HEK293 (cell line): ENCODE data around the gene ZNF749.

Experiments
- FEZF1 ChIP-seq: fragments of 450-650 bp; formaldehyde crosslinking; IDR thresholded peaks from 2 replicates; pipeline ENCODE4 v1.5.1; 2016; ENCODE audit warnings: missing biosample characterization, missing genetic modification characterization
- MYNN ChIP-seq: fragments of 450-650 bp; formaldehyde crosslinking; IDR thresholded peaks from 2 replicates; pipeline ENCODE4 v1.5.1; 2016; ENCODE audit warnings: missing biosample characterization, missing genetic modification characterization, borderline replicate concordance
- SP3 ChIP-seq: fragments of 450-650 bp; formaldehyde crosslinking; IDR thresholded peaks from 2 replicates; pipeline ENCODE4 v1.5.1; 2016; ENCODE audit warnings: missing biosample characterization, missing genetic modification characterization
- YY2 ChIP-seq: fragments of 450-650 bp; formaldehyde crosslinking; IDR thresholded peaks from 2 replicates; pipeline ENCODE4 v1.5.1; 2016; ENCODE audit warnings: missing biosample characterization, missing genetic modification characterization
- ZBTB21 ChIP-seq: fragments of 450-650 bp; formaldehyde crosslinking; IDR thresholded peaks from 2 replicates; pipeline ENCODE4 v1.5.1; 2017; ENCODE audit warnings: missing biosample characterization, missing genetic modification characterization
- ZNF140 ChIP-seq: fragments of 450-650 bp; formaldehyde crosslinking; IDR thresholded peaks from 2 replicates; pipeline ENCODE4 v1.5.1; 2016; ENCODE audit warnings: missing biosample characterization, missing genetic modification characterization
- ZNF184 ChIP-seq: fragments of 450-650 bp; IDR thresholded peaks from 2 replicates; pipeline ENCODE4 v1.5.1; 2018; ENCODE audit warnings: missing biosample characterization, mild to moderate bottlenecking, missing genetic modification characterization
- ZNF2 ChIP-seq: fragments of 450-650 bp; formaldehyde crosslinking; IDR thresholded peaks from 2 replicates; pipeline ENCODE4 v1.5.1; 2016; ENCODE audit warnings: missing biosample characterization, missing genetic modification characterization
- ZNF211 ChIP-seq: fragments of 450-650 bp; formaldehyde crosslinking; IDR thresholded peaks from 2 replicates; pipeline ENCODE4 v1.5.1; 2016; ENCODE audit warnings: low read depth, missing biosample characterization, missing genetic modification characterization
- ZNF214 ChIP-seq: fragments of 450-650 bp; formaldehyde crosslinking; IDR thresholded peaks from 2 replicates; pipeline ENCODE4 v1.5.1; 2017; ENCODE audit warnings: missing biosample characterization, mild to moderate bottlenecking, missing genetic modification characterization, borderline replicate concordance
- ZNF223 ChIP-seq: fragments of 450-650 bp; formaldehyde crosslinking; IDR thresholded peaks from 2 replicates; pipeline ENCODE4 v1.5.1; 2016; ENCODE audit warnings: missing biosample characterization, missing genetic modification characterization
- ZNF302 ChIP-seq: fragments of 450-650 bp; formaldehyde crosslinking; IDR thresholded peaks from 2 replicates; pipeline ENCODE4 v1.5.1; 2016; ENCODE audit warnings: missing biosample characterization, missing genetic modification characterization, low read depth
- ZNF341 ChIP-seq: fragments of 450-650 bp; formaldehyde crosslinking; IDR thresholded peaks from 2 replicates; pipeline ENCODE4; 2016; ENCODE audit warnings: low read depth, missing biosample characterization, missing genetic modification characterization
- ZNF366 ChIP-seq: fragments of 450-650 bp; formaldehyde crosslinking; conservative IDR thresholded peaks from 2 replicates; pipeline ENCODE4 v1.5.1; 2016; ENCODE audit warnings: missing biosample characterization, missing genetic modification characterization
- ZNF560 ChIP-seq: fragments of 450-650 bp; formaldehyde crosslinking; IDR thresholded peaks from 2 replicates; pipeline ENCODE4 v1.5.1; 2017; ENCODE audit warnings: missing biosample characterization, missing genetic modification characterization, borderline replicate concordance
- ZNF621 ChIP-seq: fragments of 450-650 bp; formaldehyde crosslinking; IDR thresholded peaks from 2 replicates; pipeline ENCODE4 v1.5.1; 2017; ENCODE audit warnings: missing biosample characterization, missing genetic modification characterization
- ZNF768 ChIP-seq: fragments of 450-650 bp; formaldehyde crosslinking; IDR thresholded peaks from 2 replicates; pipeline ENCODE4 v1.5.1; 2018; ENCODE audit warnings: missing biosample characterization, mild to moderate bottlenecking, missing genetic modification characterization
- ZNF791 ChIP-seq: fragments of 450-650 bp; formaldehyde crosslinking; IDR thresholded peaks from 2 replicates; pipeline ENCODE4 v1.5.1; 2016; ENCODE audit warnings: missing biosample characterization, missing genetic modification characterization
- ZNF837 ChIP-seq: fragments of 450-650 bp; formaldehyde crosslinking; IDR thresholded peaks from 2 replicates; pipeline ENCODE4 v1.5.1; 2016; ENCODE audit warnings: missing biosample characterization, missing genetic modification characterization
- ZSCAN16 ChIP-seq: fragments of 450-650 bp; formaldehyde crosslinking; IDR thresholded peaks from 2 replicates; pipeline ENCODE4 v1.5.1; 2016; ENCODE audit warnings: missing biosample characterization, missing genetic modification characterization
- ZSCAN23 ChIP-seq: fragments of 450-650 bp; formaldehyde crosslinking; IDR thresholded peaks from 2 replicates; pipeline ENCODE4 v1.5.1; 2016; ENCODE audit warnings: missing biosample characterization, missing genetic modification characterization
- TF ChIP-seq, protein P1 (sequence below): fragments of 450-650 bp; formaldehyde crosslinking; IDR thresholded peaks from 2 replicates; pipeline ENCODE4 v1.5.1; 2016; ENCODE audit warnings: missing biosample characterization, missing genetic modification characterization
- TF ChIP-seq, protein P2 (sequence below): fragments of 450-650 bp; formaldehyde crosslinking; IDR thresholded peaks from 2 replicates; pipeline ENCODE4 v1.5.1; 2016; ENCODE audit warnings: missing biosample characterization, missing genetic modification characterization
- TF ChIP-seq, protein P3 (sequence below): fragments of 450-650 bp; formaldehyde crosslinking; IDR thresholded peaks from 2 replicates; pipeline ENCODE4 v1.5.1; 2016; ENCODE audit warnings: missing biosample characterization, missing genetic modification characterization
- TF ChIP-seq, protein P4 (sequence below): fragments of 450-650 bp; formaldehyde crosslinking; IDR thresholded peaks from 2 replicates; pipeline ENCODE4 v1.5.1; 2017; ENCODE audit warnings: missing biosample characterization, missing genetic modification characterization
- TF ChIP-seq, protein P5 (sequence below): fragments of 450-650 bp; formaldehyde crosslinking; conservative IDR thresholded peaks from 2 replicates; pipeline ENCODE4 v1.5.1; 2016; ENCODE audit warnings: low read depth, missing biosample characterization, missing genetic modification characterization
- TF ChIP-seq, protein P6 (sequence below): fragments of 450-650 bp; formaldehyde crosslinking; IDR thresholded peaks from 2 replicates; pipeline ENCODE4 v1.5.1; 2016; ENCODE audit warnings: missing biosample characterization, missing genetic modification characterization
- TF ChIP-seq, protein P7 (sequence below): fragments of 450-650 bp; IDR thresholded peaks from 2 replicates; pipeline ENCODE4 v1.5.1; 2018; ENCODE audit warnings: missing biosample characterization, missing genetic modification characterization

Gene ZNF749

DNA sequence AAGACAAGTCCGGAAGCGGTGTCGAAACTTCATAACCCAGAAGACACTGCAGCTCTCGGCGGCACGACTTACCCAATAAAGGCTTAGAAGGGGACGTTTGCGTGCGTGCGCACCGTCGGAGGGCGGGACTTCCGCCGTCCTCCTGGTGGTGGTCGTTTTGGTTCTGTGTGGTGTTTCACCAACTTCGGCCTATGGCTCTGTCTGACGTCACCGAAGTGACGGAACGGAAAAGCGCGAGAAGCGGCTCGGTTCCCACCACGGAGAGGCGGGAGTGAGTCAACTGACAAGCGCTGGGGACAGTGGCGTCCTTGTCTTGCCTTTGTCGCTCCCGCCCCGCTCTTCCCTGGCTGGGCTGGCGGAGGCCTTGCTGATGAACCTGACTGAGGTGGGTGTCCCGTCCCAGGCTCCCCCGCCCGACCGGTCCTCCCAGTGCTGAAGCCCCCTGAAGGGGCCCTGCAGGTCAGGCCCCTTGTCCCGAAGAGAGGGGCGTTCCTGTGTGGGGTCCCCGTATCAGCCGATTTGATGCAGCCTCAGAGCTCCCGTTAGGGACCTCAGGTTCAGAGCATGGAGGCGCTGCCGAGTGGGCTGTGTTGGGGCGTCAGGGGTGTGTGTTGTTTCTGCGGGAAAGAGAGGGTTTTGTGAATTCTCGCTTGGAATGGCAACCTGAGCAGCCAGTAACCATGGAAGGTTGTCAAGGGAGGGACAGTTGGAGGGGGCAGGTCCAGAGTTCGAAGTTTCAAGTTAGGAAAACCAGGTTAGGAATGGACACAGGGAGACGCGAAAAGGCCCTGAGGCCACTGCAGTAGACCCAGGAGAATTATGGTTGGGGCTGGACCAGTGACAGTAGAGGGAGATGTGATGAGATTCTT lies 45.2 kb upstream of the ZNF749 start, which contains the start of gene ZNF548 (continued):
- TF ChIP-seq, protein P1, sequence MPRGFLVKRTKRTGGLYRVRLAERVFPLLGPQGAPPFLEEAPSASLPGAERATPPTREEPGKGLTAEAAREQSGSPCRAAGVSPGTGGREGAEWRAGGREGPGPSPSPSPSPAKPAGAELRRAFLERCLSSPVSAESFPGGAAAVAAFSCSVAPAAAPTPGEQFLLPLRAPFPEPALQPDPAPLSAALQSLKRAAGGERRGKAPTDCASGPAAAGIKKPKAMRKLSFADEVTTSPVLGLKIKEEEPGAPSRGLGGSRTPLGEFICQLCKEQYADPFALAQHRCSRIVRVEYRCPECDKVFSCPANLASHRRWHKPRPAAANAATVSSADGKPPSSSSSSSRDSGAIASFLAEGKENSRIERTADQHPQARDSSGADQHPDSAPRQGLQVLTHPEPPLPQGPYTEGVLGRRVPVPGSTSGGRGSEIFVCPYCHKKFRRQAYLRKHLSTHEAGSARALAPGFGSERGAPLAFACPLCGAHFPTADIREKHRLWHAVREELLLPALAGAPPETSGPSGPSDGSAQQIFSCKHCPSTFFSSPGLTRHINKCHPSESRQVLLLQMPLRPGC (tag by site-specific recombination) = no peak
- TF ChIP-seq, protein P2, sequence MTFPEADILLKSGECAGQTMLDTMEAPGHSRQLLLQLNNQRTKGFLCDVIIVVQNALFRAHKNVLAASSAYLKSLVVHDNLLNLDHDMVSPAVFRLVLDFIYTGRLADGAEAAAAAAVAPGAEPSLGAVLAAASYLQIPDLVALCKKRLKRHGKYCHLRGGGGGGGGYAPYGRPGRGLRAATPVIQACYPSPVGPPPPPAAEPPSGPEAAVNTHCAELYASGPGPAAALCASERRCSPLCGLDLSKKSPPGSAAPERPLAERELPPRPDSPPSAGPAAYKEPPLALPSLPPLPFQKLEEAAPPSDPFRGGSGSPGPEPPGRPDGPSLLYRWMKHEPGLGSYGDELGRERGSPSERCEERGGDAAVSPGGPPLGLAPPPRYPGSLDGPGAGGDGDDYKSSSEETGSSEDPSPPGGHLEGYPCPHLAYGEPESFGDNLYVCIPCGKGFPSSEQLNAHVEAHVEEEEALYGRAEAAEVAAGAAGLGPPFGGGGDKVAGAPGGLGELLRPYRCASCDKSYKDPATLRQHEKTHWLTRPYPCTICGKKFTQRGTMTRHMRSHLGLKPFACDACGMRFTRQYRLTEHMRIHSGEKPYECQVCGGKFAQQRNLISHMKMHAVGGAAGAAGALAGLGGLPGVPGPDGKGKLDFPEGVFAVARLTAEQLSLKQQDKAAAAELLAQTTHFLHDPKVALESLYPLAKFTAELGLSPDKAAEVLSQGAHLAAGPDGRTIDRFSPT = no peak
- TF ChIP-seq ZNF837 (tag by site-specific recombination) (no peak), ZNF223 (tag by site-specific recombination) (no peak), ZSCAN23 (tag by site-specific recombination) (no peak), ZNF2 (tag by site-specific recombination) (no peak), YY2 (tag by site-specific recombination) (no peak), ZNF140 (tag by site-specific recombination) (no peak), ZNF341 (tag by site-specific recombination) (peak; percentile 70), ZNF214 (tag by site-specific recombination) (no peak), FEZF1 (tag by site-specific recombination) (no peak), ZBTB21 (tag by site-specific recombination) (peak; percentile 100), SP3 (tag by site-specific recombination) (peak; percentile 68), MYNN (no peak), ZNF184 (tag by site-specific recombination) (no peak), ZNF211 (tag by site-specific recombination) (no peak), ZNF366 (tag by site-specific recombination) (0 out of 2 replicates have a peak, but pooled peaks have one; percentile 15), ZNF302 (no peak), ZNF791 (no peak), ZNF560 (tag by site-specific recombination) (no peak), ZNF768 (tag by site-specific recombination) (no peak), ZNF621 (tag by site-specific recombination) (no peak), ZSCAN16 (tag by site-specific recombination) (0 out of 2 replicates have a peak, but pooled peaks have one; percentile 11)
- TF ChIP-seq, protein P3, sequence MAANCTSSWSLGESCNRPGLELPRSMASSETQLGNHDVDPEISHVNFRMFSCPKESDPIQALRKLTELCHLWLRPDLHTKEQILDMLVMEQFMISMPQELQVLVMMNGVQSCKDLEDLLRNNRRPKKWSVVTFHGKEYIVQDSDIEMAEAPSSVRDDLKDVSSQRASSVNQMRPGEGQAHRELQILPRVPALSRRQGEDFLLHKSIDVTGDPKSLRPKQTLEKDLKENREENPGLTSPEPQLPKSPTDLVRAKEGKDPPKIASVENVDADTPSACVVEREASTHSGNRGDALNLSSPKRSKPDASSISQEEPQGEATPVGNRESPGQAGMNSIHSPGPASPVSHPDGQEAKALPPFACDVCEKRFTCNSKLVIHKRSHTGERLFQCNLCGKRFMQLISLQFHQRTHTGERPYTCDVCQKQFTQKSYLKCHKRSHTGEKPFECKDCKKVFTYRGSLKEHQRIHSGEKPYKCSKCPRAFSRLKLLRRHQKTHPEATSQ (tag by site-specific recombination) = no peak
- TF ChIP-seq, protein P4, sequence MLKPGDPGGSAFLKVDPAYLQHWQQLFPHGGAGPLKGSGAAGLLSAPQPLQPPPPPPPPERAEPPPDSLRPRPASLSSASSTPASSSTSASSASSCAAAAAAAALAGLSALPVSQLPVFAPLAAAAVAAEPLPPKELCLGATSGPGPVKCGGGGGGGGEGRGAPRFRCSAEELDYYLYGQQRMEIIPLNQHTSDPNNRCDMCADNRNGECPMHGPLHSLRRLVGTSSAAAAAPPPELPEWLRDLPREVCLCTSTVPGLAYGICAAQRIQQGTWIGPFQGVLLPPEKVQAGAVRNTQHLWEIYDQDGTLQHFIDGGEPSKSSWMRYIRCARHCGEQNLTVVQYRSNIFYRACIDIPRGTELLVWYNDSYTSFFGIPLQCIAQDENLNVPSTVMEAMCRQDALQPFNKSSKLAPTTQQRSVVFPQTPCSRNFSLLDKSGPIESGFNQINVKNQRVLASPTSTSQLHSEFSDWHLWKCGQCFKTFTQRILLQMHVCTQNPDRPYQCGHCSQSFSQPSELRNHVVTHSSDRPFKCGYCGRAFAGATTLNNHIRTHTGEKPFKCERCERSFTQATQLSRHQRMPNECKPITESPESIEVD = no peak
- TF ChIP-seq, protein P5, sequence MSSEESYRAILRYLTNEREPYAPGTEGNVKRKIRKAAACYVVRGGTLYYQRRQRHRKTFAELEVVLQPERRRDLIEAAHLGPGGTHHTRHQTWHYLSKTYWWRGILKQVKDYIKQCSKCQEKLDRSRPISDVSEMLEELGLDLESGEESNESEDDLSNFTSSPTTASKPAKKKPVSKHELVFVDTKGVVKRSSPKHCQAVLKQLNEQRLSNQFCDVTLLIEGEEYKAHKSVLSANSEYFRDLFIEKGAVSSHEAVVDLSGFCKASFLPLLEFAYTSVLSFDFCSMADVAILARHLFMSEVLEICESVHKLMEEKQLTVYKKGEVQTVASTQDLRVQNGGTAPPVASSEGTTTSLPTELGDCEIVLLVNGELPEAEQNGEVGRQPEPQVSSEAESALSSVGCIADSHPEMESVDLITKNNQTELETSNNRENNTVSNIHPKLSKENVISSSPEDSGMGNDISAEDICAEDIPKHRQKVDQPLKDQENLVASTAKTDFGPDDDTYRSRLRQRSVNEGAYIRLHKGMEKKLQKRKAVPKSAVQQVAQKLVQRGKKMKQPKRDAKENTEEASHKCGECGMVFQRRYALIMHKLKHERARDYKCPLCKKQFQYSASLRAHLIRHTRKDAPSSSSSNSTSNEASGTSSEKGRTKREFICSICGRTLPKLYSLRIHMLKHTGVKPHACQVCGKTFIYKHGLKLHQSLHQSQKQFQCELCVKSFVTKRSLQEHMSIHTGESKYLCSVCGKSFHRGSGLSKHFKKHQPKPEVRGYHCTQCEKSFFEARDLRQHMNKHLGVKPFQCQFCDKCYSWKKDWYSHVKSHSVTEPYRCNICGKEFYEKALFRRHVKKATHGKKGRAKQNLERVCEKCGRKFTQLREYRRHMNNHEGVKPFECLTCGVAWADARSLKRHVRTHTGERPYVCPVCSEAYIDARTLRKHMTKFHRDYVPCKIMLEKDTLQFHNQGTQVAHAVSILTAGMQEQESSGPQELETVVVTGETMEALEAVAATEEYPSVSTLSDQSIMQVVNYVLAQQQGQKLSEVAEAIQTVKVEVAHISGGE (tag by site-specific recombination) = peak; percentile 94
- TF ChIP-seq, protein P6, sequence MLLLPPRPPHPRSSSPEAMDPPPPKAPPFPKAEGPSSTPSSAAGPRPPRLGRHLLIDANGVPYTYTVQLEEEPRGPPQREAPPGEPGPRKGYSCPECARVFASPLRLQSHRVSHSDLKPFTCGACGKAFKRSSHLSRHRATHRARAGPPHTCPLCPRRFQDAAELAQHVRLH (tag by site-specific recombination) = no peak
- TF ChIP-seq, protein P7, sequence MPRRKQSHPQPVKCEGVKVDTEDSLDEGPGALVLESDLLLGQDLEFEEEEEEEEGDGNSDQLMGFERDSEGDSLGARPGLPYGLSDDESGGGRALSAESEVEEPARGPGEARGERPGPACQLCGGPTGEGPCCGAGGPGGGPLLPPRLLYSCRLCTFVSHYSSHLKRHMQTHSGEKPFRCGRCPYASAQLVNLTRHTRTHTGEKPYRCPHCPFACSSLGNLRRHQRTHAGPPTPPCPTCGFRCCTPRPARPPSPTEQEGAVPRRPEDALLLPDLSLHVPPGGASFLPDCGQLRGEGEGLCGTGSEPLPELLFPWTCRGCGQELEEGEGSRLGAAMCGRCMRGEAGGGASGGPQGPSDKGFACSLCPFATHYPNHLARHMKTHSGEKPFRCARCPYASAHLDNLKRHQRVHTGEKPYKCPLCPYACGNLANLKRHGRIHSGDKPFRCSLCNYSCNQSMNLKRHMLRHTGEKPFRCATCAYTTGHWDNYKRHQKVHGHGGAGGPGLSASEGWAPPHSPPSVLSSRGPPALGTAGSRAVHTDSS (tag by site-specific recombination) = no peak
